SK-N-SH (cell line): ENCODE measurements around the gene CNTNAP2. TPM values are rescaled to one million over a fixed set of nuclear protein-coding genes. Genes with fewer than 3 reads are reported as not detected.

Experiments
- CTCF ChIA-PET: fragments of 300-600, 350-600 bp; formaldehyde crosslinking; extraction: SDS; loops from one replicate; lab custom pipeline; 2021; lab: Yijun Ruan, JAX
- POLR2A ChIA-PET: fragments of 350-600 bp; sonication (Branson Sonifier 250); formaldehyde crosslinking; extraction: SDS; loops from one replicate; lab custom pipeline; 2020; ENCODE audit warnings: antibody characterized with exemption, inconsistent platforms; lab: Yijun Ruan, JAX
- DNase-seq: peaks from one replicate; pipeline ENCODE4 v3.0.0; 2012
- H2AFZ ChIP-seq: fragments of 200-600 bp; sonication (generic); 2 replicates; pipeline ENCODE4 v1.8.1; 2016; ENCODE audit warnings: antibody characterized with exemption, mild to moderate bottlenecking, low read depth
- H3F3A ChIP-seq: fragments of 200-600 bp; sonication (generic); replicated peaks from 2 replicates; pipeline ENCODE3; 2016; ENCODE audit warnings: antibody characterized with exemption, mild to moderate bottlenecking; ENCODE audit not compliant: insufficient read depth
- H3K27ac ChIP-seq, 2 experiments: fragments of 200-500 bp in 1 of 2; fragments of 200-600 bp in 1 of 2; sonication (Bioruptor generic) in 1 of 2; sonication (generic), shearing (Covaris generic) in 1 of 2; 2 replicates each; pipeline versions ENCODE4 v1.5.1 to v1.6.1; 2014 to 2016; ENCODE audit warnings: low read depth in 2 of 2, inconsistent platforms in 1 of 2, low read length in 1 of 2, mild to moderate bottlenecking in 1 of 2, mixed read lengths in 1 of 2
- H3K27me3 ChIP-seq: fragments of 200-600 bp; sonication (generic), shearing (Covaris generic); 2 replicates; pipeline ENCODE4 v1.6.1; 2016; ENCODE audit warnings: mixed run types; ENCODE audit not compliant: insufficient read depth
- H3K36me3 ChIP-seq, 2 experiments: fragments of 200-500 bp in 1 of 2; fragments of 200-600 bp in 1 of 2; sonication (Bioruptor generic) in 1 of 2; sonication (generic) in 1 of 2; replicated peaks in 1 of 2; 2 replicates each; pipeline versions ENCODE3 to v1.5.1; 2014 to 2016; ENCODE audit warnings: low read length in 1 of 2, mild to moderate bottlenecking in 1 of 2; ENCODE audit not compliant: insufficient read depth in 2 of 2, control insufficient read depth in 1 of 2
- H3K4me1 ChIP-seq, 2 experiments: fragments of 200-500 bp in 1 of 2; fragments of 200-600 bp in 1 of 2; sonication (Bioruptor generic) in 1 of 2; sonication (generic), shearing (Covaris generic) in 1 of 2; 2 replicates each; pipeline versions ENCODE4 v1.5.1 to v1.6.1; 2014 to 2016; ENCODE audit warnings: low read depth in 1 of 2, low read length in 1 of 2, mixed run types in 1 of 2; ENCODE audit not compliant: insufficient read depth in 2 of 2, control insufficient read depth in 1 of 2
- H3K4me2 ChIP-seq: fragments of 200-600 bp; sonication (generic), shearing (Covaris generic); 2 replicates; pipeline ENCODE4 v1.6.1; 2017; ENCODE audit warnings: mixed run types
- H3K4me3 ChIP-seq, 2 experiments: fragments of 200-500 bp in 1 of 2; fragments of 200-600 bp in 1 of 2; sonication (Bioruptor generic) in 1 of 2; sonication (generic), shearing (Covaris generic) in 1 of 2; 2 replicates each; pipeline versions ENCODE4 v1.5.1 to v1.8.1; 2014 to 2016; ENCODE audit warnings: low read depth in 2 of 2, inconsistent platforms in 1 of 2, low read length in 1 of 2, mild to moderate bottlenecking in 1 of 2, mixed read lengths in 1 of 2, moderate library complexity in 1 of 2
- H3K79me2 ChIP-seq: fragments of 200-600 bp; sonication (generic); 2 replicates; pipeline ENCODE4 v1.8.1; 2017; ENCODE audit warnings: mild to moderate bottlenecking; ENCODE audit not compliant: insufficient read depth
- H3K9ac ChIP-seq: fragments of 200-600 bp; sonication (generic); 2 replicates; pipeline ENCODE4 v1.6.1; 2017; ENCODE audit warnings: mixed run types
- H3K9me2 ChIP-seq: fragments of 200-600 bp; sonication (generic); 2 replicates; pipeline ENCODE4 v1.6.1; 2017; ENCODE audit warnings: mixed run types
- H3K9me3 ChIP-seq: fragments of 200-600 bp; sonication (generic); 2 replicates; pipeline ENCODE4 v1.6.1; 2017; ENCODE audit warnings: mixed run types, mild to moderate bottlenecking, moderate library complexity
- H4K20me1 ChIP-seq: fragments of 200-600 bp; sonication (generic); 2 replicates; pipeline ENCODE4 v1.6.1; 2017; ENCODE audit warnings: mild to moderate bottlenecking, mixed run types; ENCODE audit not compliant: insufficient read depth
- CHD2 ChIP-seq: fragments of 150-350 bp; IDR thresholded peaks from 2 replicates; pipeline ENCODE4 v1.6.1; 2018; ENCODE audit warnings: low read length; ENCODE audit not compliant: partially characterized antibody
- CTCF ChIP-seq: fragments of 200-600 bp; sonication (generic); IDR thresholded peaks from 2 replicates; pipeline ENCODE4 v1.6.1; 2017; ENCODE audit warnings: antibody characterized with exemption, mild to moderate bottlenecking, moderate library complexity
- ELF1 ChIP-seq: IDR thresholded peaks from 2 replicates; pipeline ENCODE4 v1.4.0; 2012
- FOSL2 ChIP-seq: IDR thresholded peaks from 2 replicates; pipeline ENCODE4 v1.4.0; 2012; ENCODE audit warnings: low read depth, mild to moderate bottlenecking, moderate library complexity, borderline replicate concordance
- FOXJ3 ChIP-seq: sonication (generic); formaldehyde crosslinking; IDR thresholded peaks from 2 replicates; pipeline ENCODE4 v1.5.1; 2020; ENCODE audit warnings: mild to moderate bottlenecking, missing genetic modification reagents
- FOXM1 ChIP-seq: IDR thresholded peaks from 2 replicates; pipeline ENCODE4 v1.4.0; 2012; ENCODE audit warnings: low read depth, mild to moderate bottlenecking
- GATA2 ChIP-seq: sonication (generic); formaldehyde crosslinking; IDR thresholded peaks from 2 replicates; pipeline ENCODE4 v1.5.0; 2020; ENCODE audit warnings: mild to moderate bottlenecking, missing genetic modification reagents
- IRF3 ChIP-seq: fragments of 150-350 bp; IDR thresholded peaks from 2 replicates; pipeline ENCODE4 v1.6.1; 2016; ENCODE audit warnings: mild to moderate bottlenecking, low read depth, low read length
- JUND ChIP-seq: IDR thresholded peaks from 2 replicates; pipeline ENCODE4 v1.4.0; 2012
- MEF2A ChIP-seq: IDR thresholded peaks from 2 replicates; pipeline ENCODE4 v1.4.0; 2012; ENCODE audit warnings: low read depth, borderline replicate concordance
- MXI1 ChIP-seq: IDR thresholded peaks from 2 replicates; pipeline ENCODE4 v1.6.1; 2012; ENCODE audit warnings: mild to moderate bottlenecking, low read depth, low read length, improper control_type of control experiment
- PBX3 ChIP-seq: IDR thresholded peaks from 2 replicates; pipeline ENCODE4; 2012
- REST ChIP-seq: IDR thresholded peaks from 2 replicates; pipeline ENCODE4 v1.6.1; 2012; ENCODE audit warnings: mild to moderate bottlenecking, low read depth, low read length, moderate library complexity
- RXRA ChIP-seq: IDR thresholded peaks from 2 replicates; pipeline ENCODE4 v1.4.0; 2012; ENCODE audit warnings: low read depth, mild to moderate bottlenecking, borderline replicate concordance
- SIN3A ChIP-seq: IDR thresholded peaks from 2 replicates; pipeline ENCODE4 v1.6.1; 2012; ENCODE audit warnings: low read depth, mild to moderate bottlenecking, low read length, moderate library complexity, borderline replicate concordance
- TAF1 ChIP-seq: IDR thresholded peaks from 2 replicates; pipeline ENCODE4 v1.6.1; 2012; ENCODE audit warnings: low read depth, mild to moderate bottlenecking, low read length, moderate library complexity, borderline replicate concordance
- TCF12 ChIP-seq: IDR thresholded peaks from 2 replicates; pipeline ENCODE4 v1.4.0; 2012
- TEAD4 ChIP-seq: IDR thresholded peaks from 2 replicates; pipeline ENCODE4 v1.4.0; 2012; ENCODE audit warnings: mild to moderate bottlenecking, borderline replicate concordance; ENCODE audit not compliant: insufficient read depth
- USF1 ChIP-seq: IDR thresholded peaks from 2 replicates; pipeline ENCODE4 v1.4.0; 2012; ENCODE audit warnings: low read depth, borderline replicate concordance
- WGBS: methylation state at CpG from one replicate; pipeline ENCODE4 v1.1.6; 2017; ENCODE audit warnings: low lambda C conversion rate; 5-methylcytosine and 5-hydroxymethylcytosine counted together
- polyA plus RNA-seq, 3 experiments: library from polyadenylated mRNA; depleted of rRNA; stranded (reverse); fragments of >200 nt; gene quantifications; 2 replicates each; pipeline ENCODE4 v1.2.3, GENCODE V29; 2012

Gene CNTNAP2
- polyA plus RNA-seq, 1 of the 3 experiments (the other 2 are of a cell fraction) = 3.4 TPM

- H3K9ac ChIP-seq = peak overlapping the region; percentile 94
- no peak for DNase-seq
- no peaks in the 10 kb centered on the region for H4K20me1 ChIP-seq
- H3K27me3 ChIP-seq = no peaks in the 10 kb centered on the region
- TF ChIP-seq FOXM1 (0 out of 2 replicates have a peak, but pooled peaks have one; percentile 13), MEF2A (0 out of 2 replicates have a peak, but pooled peaks have one; percentile 5), IRF3 (no peak)
- no peaks in the 10 kb centered on the region for H3K9me3 ChIP-seq
- peaks cover 8 to 27% of the 10 kb centered on the region in 2 experiments for H3K4me1 ChIP-seq
- peak overlapping the region in 1 of 2 experiments; percentile 20; a peak in 1 of 4 replicates for H3K4me3 ChIP-seq
- ChIA-PET POLR2A (no interaction called here), CTCF (no interaction called here)
- H3F3A ChIP-seq = peaks cover 41% of the 10 kb centered on the region
- peaks cover 0 to 4% of the 10 kb centered on the region in 2 experiments for H3K36me3 ChIP-seq
- H3K4me2 ChIP-seq = peak overlapping the region; percentile 71
- no peaks in the 10 kb centered on the region for H3K79me2 ChIP-seq
- H3K27ac ChIP-seq = peak overlapping the region; percentile 84 to 100; a peak in 3 of 4 replicates
- H3K9me2 ChIP-seq = no peaks in the 10 kb centered on the region
- 0 out of 2 replicates have a peak overlapping the region, but pooled peaks have one; percentile 3 for H2AFZ ChIP-seq
These were observed 1393.6 kb downstream of the CNTNAP2 start for GRCh38 chr7:147510201-147510542.

GRCh38 chr7:147510923-147511322, 1394.3 kb downstream of the CNTNAP2 start:
- peak overlapping the region in 1 of 2 experiments; percentile 100; a peak in 3 of 4 replicates for H3K27ac ChIP-seq
- no peaks in the 10 kb centered on the region for H3K9me2 ChIP-seq
- CTCF ChIA-PET = interaction anchor here (0.6 to 1.5 kb wide), 4 partner anchors 13 to 852 kb away, joined by 3 to 6 read pairs (median 3); no protein-coding TSS in a partner anchor
- no peak for TF ChIP-seq GATA2 (CRISPR knock-in tag)
- peak; percentile 51; the same call in 1 of the 2 replicates for TF ChIP-seq TEAD4
- peak; percentile 85 for TF ChIP-seq TCF12
- TF ChIP-seq CHD2 = no peak
- TF ChIP-seq RXRA = peak; percentile 20; the same call in 1 of the 2 replicates
- TF ChIP-seq FOXM1 = no peak
- peak; percentile 73 for TF ChIP-seq PBX3
- peak; percentile 94 for TF ChIP-seq FOSL2
- TF ChIP-seq ELF1 = no peak
- TF ChIP-seq FOXJ3 (CRISPR knock-in tag) = no peak
- TF ChIP-seq REST = no peak
- TF ChIP-seq MEF2A = no peak
- TF ChIP-seq MXI1 = no peak
- TF ChIP-seq SIN3A = no peak
- TF ChIP-seq JUND = peak; percentile 87
- no peak for TF ChIP-seq TAF1
- no peak for TF ChIP-seq USF1
- no peak for TF ChIP-seq CTCF

More at GRCh38 chr7:147510923-147511322, 1394.3 kb downstream of the CNTNAP2 start:
- POLR2A ChIA-PET = no interaction called here
- no peak overlapping the region for H3K4me3 ChIP-seq
- H3K9ac ChIP-seq = peak overlapping the region; percentile 68
- peaks cover 8 to 27% of the 10 kb centered on the region in 2 experiments for H3K4me1 ChIP-seq
- WGBS = 14% methylated on average over 4 of the region's 4 CpGs
- no peaks in the 10 kb centered on the region for H3K79me2 ChIP-seq
- DNase-seq = no peak
- no peak overlapping the region for H3K4me2 ChIP-seq
- H3F3A ChIP-seq = peaks cover 41% of the 10 kb centered on the region
- no peaks in the 10 kb centered on the region for H4K20me1 ChIP-seq
- H3K27me3 ChIP-seq = no peaks in the 10 kb centered on the region
- peaks cover 0 to 4% of the 10 kb centered on the region in 2 experiments for H3K36me3 ChIP-seq
- H2AFZ ChIP-seq = no peak overlapping the region; the same call in 1 of the 2 replicates
- H3K9me3 ChIP-seq = no peaks in the 10 kb centered on the region
